SH-SY5Y (cell line): ENCODE data around the gene MYO7B.

ENCODE experiments used
- GATA2 ChIP-seq: IDR thresholded peaks from 2 replicates; pipeline ENCODE4 v1.6.1; 2011; ENCODE audit warnings: mild to moderate bottlenecking, low read depth, low read length
- GATA3 ChIP-seq: IDR thresholded peaks from 2 replicates; pipeline ENCODE4 v1.6.1; 2011; ENCODE audit warnings: low read depth, mild to moderate bottlenecking, low read length, moderate library complexity

DNA sequence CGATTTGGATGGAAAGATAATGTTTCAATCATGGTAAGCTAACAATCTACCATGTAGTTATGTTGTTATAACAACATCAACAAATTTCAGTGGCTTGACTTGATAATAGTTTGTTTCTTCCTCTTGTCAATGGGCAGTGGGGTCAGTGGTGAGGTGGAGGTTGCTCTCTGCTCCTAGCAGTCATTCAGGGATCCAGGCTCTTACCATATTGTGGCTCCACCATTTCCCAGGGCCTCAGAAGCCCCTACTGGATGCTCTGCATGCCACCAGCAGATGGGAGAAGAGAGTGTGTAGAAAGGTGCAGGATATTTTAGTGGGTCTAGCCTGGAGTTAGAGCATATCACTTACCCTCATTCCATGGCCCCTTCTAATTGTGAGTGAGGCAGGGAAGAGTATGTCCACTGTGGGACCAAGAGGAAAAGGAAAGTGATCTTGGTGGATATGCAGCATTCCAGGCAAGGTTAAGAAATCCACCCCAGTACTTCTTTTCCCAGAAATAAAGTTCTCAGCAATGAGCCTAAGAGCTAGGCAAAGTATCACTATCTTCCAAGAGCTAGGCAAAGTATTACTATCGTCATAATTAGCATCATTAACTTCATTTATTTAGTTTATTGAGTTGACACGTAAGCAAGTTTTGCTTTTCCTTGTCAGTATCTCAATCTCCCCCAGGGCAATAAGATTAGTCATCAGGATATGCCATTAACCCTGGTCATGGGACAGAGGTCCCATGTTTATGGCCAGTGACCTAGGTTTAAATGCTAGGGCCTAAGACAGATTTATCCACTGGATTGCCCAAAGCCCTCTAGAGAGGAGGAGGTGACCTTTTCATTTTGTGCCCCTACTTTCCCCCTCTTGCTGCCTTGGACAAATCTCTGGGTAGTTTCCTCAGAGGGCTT, 5.0 kb upstream of the MYO7B start:
- TF ChIP-seq GATA3 (no peak), GATA2 (no peak)
